NCI-H2029 treated with DMSO at 0.1 percent for 48 hours (cell line): ENCODE results near the gene MMP10.

ENCODE experiments used
- DNase-seq: peaks from one replicate; lab custom pipeline; 2025; lab: John Stamatoyannopoulos, UW

Gene MMP10

GRCh38 chr11:102727890-102728289, 52.5 kb downstream of the MMP10 start:
- no peak for DNase-seq

- DNase-seq: no peak
These were observed 55.4 kb downstream of the MMP10 start, which contains the start of gene MMP8 for GRCh38 chr11:102724904-102725500. MMP8 (minus strand) TSS chr11:102724954; CDS start chr11:102724855, 99 bp downstream.

GRCh38 chr11:102722821-102723220, 57.6 kb downstream of the MMP10 start:
- no peak for DNase-seq
